HCT116 (cell line): ENCODE results near the gene PML. TPM values are rescaled to one million over a fixed set of nuclear protein-coding genes. Genes with fewer than 3 reads are reported as not detected.

Experiments
- ATAC-seq: fragments of 200-7000 bp; cut with Tn5 transposase; 2 replicates; pipeline ENCODE4 v1.9.1; 2020; ENCODE audit warnings: mild to moderate bottlenecking, moderate library complexity
- BruUV-seq: library from RNA; stranded (reverse); fragments of 400-500 nt; replicated peaks from 2 replicates; lab custom pipeline; 2021; lab: Mats Ljungman, UMichigan
- CTCF ChIA-PET: fragments of 300-600 bp; sonication (Branson Sonifier 250); formaldehyde crosslinking; loops from one replicate; lab custom pipeline; 2021; ENCODE audit warnings: antibody characterized with exemption; lab: Charles Lee
- POLR2A ChIA-PET: fragments of 300-600, 350-600 bp; sonication (Branson Sonifier 250); formaldehyde crosslinking; loops from one replicate; lab custom pipeline; 2021; ENCODE audit warnings: antibody characterized with exemption; lab: Charles Lee
- RAD21 ChIA-PET, 2 experiments: fragments of 300-600 bp; sonication (Branson Sonifier 250); formaldehyde crosslinking; loops; one replicate each; lab custom pipeline; 2023; ENCODE audit warnings: low total read pairs in 2 of 2; ENCODE audit not compliant: uncharacterized antibody in 2 of 2, unreplicated experiment in 2 of 2, low non-redundant PET in 1 of 2; lab: Charles Lee
- DNase-seq: peaks from one replicate; pipeline ENCODE4 v3.0.0-alpha.2; 2010; ENCODE audit warnings: low read depth, low spot score
- H2AFZ ChIP-seq: fragments of 200-600 bp; shearing (Covaris generic), sonication (generic); 2 replicates; pipeline ENCODE4 v1.6.1; 2017; ENCODE audit warnings: low read depth, mixed run types, mixed read lengths, antibody characterized with exemption, low read length; ENCODE audit not compliant: poor library complexity, severe bottlenecking
- H3K27ac ChIP-seq: 2 replicates; pipeline ENCODE4 v1.5.1; 2012; ENCODE audit warnings: low read depth, low read length
- H3K27me3 ChIP-seq: fragments of 200-600 bp; sonication (generic); 2 replicates; pipeline ENCODE4 v1.6.1; 2016; ENCODE audit warnings: mixed run types, low read length, mixed read lengths; ENCODE audit not compliant: insufficient read depth
- H3K36me3 ChIP-seq, 2 experiments: fragments of 200-500 bp in 1 of 2; fragments of 200-600 bp in 1 of 2; sonication (Bioruptor generic) in 1 of 2; sonication (generic) in 1 of 2; 2 replicates each; pipeline versions ENCODE4 v1.5.1 to v1.6.1; 2014 to 2016; ENCODE audit warnings: low read length in 2 of 2, inconsistent platforms in 1 of 2, mixed read lengths in 1 of 2, mixed run types in 1 of 2; ENCODE audit not compliant: insufficient read depth in 2 of 2, control insufficient read depth in 1 of 2
- H3K4me1 ChIP-seq, 2 experiments: fragments of 200-600 bp in 1 of 2; sonication (generic) in 1 of 2; 2 replicates each; pipeline versions ENCODE4 v1.5.1 to v1.6.1; 2012 to 2017; ENCODE audit warnings: low read length in 2 of 2, inconsistent platforms in 1 of 2, mild to moderate bottlenecking in 1 of 2, mixed read lengths in 1 of 2, mixed run types in 1 of 2, moderate library complexity in 1 of 2; ENCODE audit not compliant: insufficient read depth in 2 of 2, control insufficient read depth in 1 of 2
- H3K4me2 ChIP-seq: fragments of 200-600 bp; sonication (generic); 2 replicates; pipeline ENCODE4 v1.6.1; 2017; ENCODE audit warnings: mixed run types, low read length, mixed read lengths
- H3K4me3 ChIP-seq, 2 experiments: fragments of 200-600 bp in 1 of 2; sonication (generic) in 1 of 2; replicated peaks in 1 of 2; 2 replicates each; pipeline ENCODE4 v1.5.1; 2011 to 2016; ENCODE audit warnings: low read length in 2 of 2, control low read depth in 1 of 2, low read depth in 1 of 2, mild to moderate bottlenecking in 1 of 2, mixed read lengths in 1 of 2, mixed run types in 1 of 2
- H3K79me2 ChIP-seq: fragments of 200-600 bp; sonication (generic); 2 replicates; pipeline ENCODE4 v1.6.1; 2017; ENCODE audit warnings: mild to moderate bottlenecking, mixed run types, low read length, moderate library complexity, mixed read lengths; ENCODE audit not compliant: insufficient read depth
- H3K9ac ChIP-seq: fragments of 200-600 bp; sonication (generic); 2 replicates; pipeline ENCODE4 v1.6.1; 2016; ENCODE audit warnings: low read length, mixed read lengths
- H3K9me2 ChIP-seq: fragments of 200-600 bp; sonication (generic), shearing (Covaris generic); 2 replicates; pipeline ENCODE4 v1.6.1; 2017; ENCODE audit warnings: mixed run types, mild to moderate bottlenecking, moderate library complexity; ENCODE audit not compliant: insufficient read depth
- H3K9me3 ChIP-seq, 2 experiments: fragments of 200-500 bp in 1 of 2; fragments of 200-600 bp in 1 of 2; sonication (Bioruptor generic) in 1 of 2; sonication (generic) in 1 of 2; 2 replicates each; pipeline ENCODE4 v1.6.1; 2014 to 2017; ENCODE audit warnings: low read length in 2 of 2, mixed read lengths in 2 of 2, inconsistent platforms in 1 of 2, low read depth in 1 of 2, mild to moderate bottlenecking in 1 of 2, mixed run types in 1 of 2, moderate library complexity in 1 of 2; ENCODE audit not compliant: control insufficient read depth in 1 of 2, insufficient read depth in 1 of 2
- H4K20me1 ChIP-seq: fragments of 200-600 bp; sonication (generic), shearing (Covaris generic); 2 replicates; pipeline ENCODE4 v1.6.1; 2017; ENCODE audit warnings: mixed run types, mild to moderate bottlenecking, moderate library complexity; ENCODE audit not compliant: insufficient read depth
- CTCF ChIP-seq, 3 experiments: fragments of 200-600 bp in 1 of 3; sonication (generic) in 1 of 3; IDR thresholded peaks in 2 of 3; conservative IDR thresholded peaks in 1 of 3; 2 replicates each; pipeline ENCODE4 v1.5.1; 2012 to 2017; ENCODE audit warnings: low read depth in 2 of 3, low read length in 2 of 3, antibody characterized with exemption in 1 of 3, borderline replicate concordance in 1 of 3, control low read depth in 1 of 3, mild to moderate bottlenecking in 1 of 3, mixed read lengths in 1 of 3, mixed run types in 1 of 3, moderate library complexity in 1 of 3; ENCODE audit not compliant: insufficient read depth in 1 of 3
- EZH2 ChIP-seq: fragments of 200-600 bp; sonication (generic); IDR thresholded peaks from 2 replicates; pipeline ENCODE4 v1.6.1; 2017; ENCODE audit warnings: antibody characterized with exemption, mixed run types
- POLR2A ChIP-seq: IDR thresholded peaks from 2 replicates; pipeline ENCODE4 v1.7.0; 2011; ENCODE audit warnings: borderline replicate concordance; ENCODE audit not compliant: insufficient read depth, insufficient read length; ENCODE audit errors: extremely low read depth
- RAD21 ChIP-seq: IDR thresholded peaks from 2 replicates; pipeline ENCODE4 v1.6.1; 2012; ENCODE audit warnings: low read depth, mild to moderate bottlenecking
- SP1 ChIP-seq: IDR thresholded peaks from 2 replicates; pipeline ENCODE4 v1.6.1; 2012; ENCODE audit warnings: low read depth
- SRF ChIP-seq: IDR thresholded peaks from 2 replicates; pipeline ENCODE4 v1.6.1; 2012; ENCODE audit warnings: low read depth
- TCF7L2 ChIP-seq: IDR thresholded peaks from 2 replicates; pipeline ENCODE4 v1.7.0; 2011; ENCODE audit warnings: borderline replicate concordance, inconsistent platforms; ENCODE audit not compliant: insufficient read depth, insufficient read length; ENCODE audit errors: extremely low read depth
- ZBTB33 ChIP-seq: IDR thresholded peaks from 2 replicates; pipeline ENCODE4 v1.6.1; 2011; ENCODE audit warnings: mild to moderate bottlenecking, low read length, moderate library complexity; ENCODE audit not compliant: insufficient replicate concordance; ENCODE audit errors: extremely low read depth
- ZFX ChIP-seq: fragments of 450-650 bp; IDR thresholded peaks from 2 replicates; pipeline ENCODE4 v1.6.1; 2017
- ZNF274 ChIP-seq: fragments of 200-500 bp; sonication (Bioruptor generic); IDR thresholded peaks from 2 replicates; pipeline ENCODE4 v1.6.1; 2014; ENCODE audit warnings: mild to moderate bottlenecking, low read depth, low read length, inconsistent platforms
- intact Hi-C: fragments of 100-400 bp; cut with micrococcal nuclease; formaldehyde crosslinking; loops from 2 replicates; pipeline ENCODE4 v1.10.0; 2022
- total RNA-seq: library from RNA; stranded (reverse); gene quantifications from one replicate; pipeline ENCODE4 v1.2.1, GENCODE V29; 2021; ENCODE audit not compliant: unreplicated experiment

The PML gene
- total RNA-seq, 1 experiment from 2014 or later: 28.1 TPM

GRCh38 chr15:73990250-73991005, 4.1 kb upstream of the PML start:
- ATAC-seq (no peak), DNase-seq (no peak)
- Histone ChIP-seq H4K20me1 (no peaks in the 10 kb centered on the region), H3K79me2 (peaks cover 5% of the 10 kb centered on the region; the same call in 1 of the 2 replicates), H3K4me2 (peak overlapping the region; percentile 91; the same call in 1 of the 2 replicates), H3K36me3 (no peaks in the 10 kb centered on the region), H3K4me1 (peaks cover 20 to 64% of the 10 kb centered on the region in 2 experiments), H3K9me2 (no peaks in the 10 kb centered on the region), H3K9ac (no peak overlapping the region), H3K9me3 (no peaks in the 10 kb centered on the region), H3K4me3 (no peak overlapping the region), H2AFZ (no peak overlapping the region), H3K27ac (no peak overlapping the region), H3K27me3 (no peaks in the 10 kb centered on the region)
- RAD21 ChIA-PET: no interaction called here
- intact Hi-C loops: no loop called here
- no TSS peak for BruUV-seq
- TF ChIP-seq ZFX (no peak), EZH2 (no peak), ZBTB33 (no peak), POLR2A (no peak), CTCF (IDR thresholded peaks at IDR 0.05 in 2 of 3, conservative IDR thresholded peaks at IDR 0.05 in 1 of 3; ENCODE audit: borderline replicate concordance in 1 of 3, insufficient read depth in 1 of 3, low read depth in 2 of 3, low read length in 2 of 3) (no peak), ZNF274 (no peak), SP1 (no peak), RAD21 (no peak), SRF (no peak), TCF7L2 (no peak)
- POLR2A ChIA-PET: no interaction called here
- CTCF ChIA-PET: interaction anchor here (0.9 kb wide), 1 partner anchor 18 kb away, joined by 4 read pairs; no protein-coding TSS in a partner anchor
